Activated CD8-positive, alpha-beta memory T cell treated with anti-CD3 and anti-CD28 coated beads for 48 hours (primary cell): ENCODE data around the gene TAF15.

Experiments used
- DNase-seq, 3 experiments: peaks; one replicate each; pipeline ENCODE4 v3.0.0-alpha.2; 2020; ENCODE audit warnings: low read depth in 2 of 3, low spot score in 2 of 3

The TAF15 gene

GRCh38 chr17:35786941-35787432, 22.3 kb upstream of the TAF15 start:
- DNase-seq, result no peak

GRCh38 chr17:35788477-35789368, 20.6 kb upstream of the TAF15 start:
- no peak for DNase-seq

- no peak for DNase-seq
Measured at GRCh38 chr17:35790841-35791240, 18.4 kb upstream of the TAF15 start.

GRCh38 chr17:35791681-35792350, 17.5 kb upstream of the TAF15 start:
- DNase-seq, result no peak

GRCh38 chr17:35793257-35793656, 16.0 kb upstream of the TAF15 start:
- DNase-seq, result no peak

- peak in 1 of 3 experiments; percentile 25 for DNase-seq
Measured at GRCh38 chr17:35795007-35795870, 14.0 kb upstream of the TAF15 start, which contains the start of gene MMP28. TSS of gene MMP28 (minus strand) at chr17:35795641. CDS start at chr17:35795377, 264 bp downstream.

GRCh38 chr17:35795871-35796265, 13.4 kb upstream of the TAF15 start:
- DNase-seq, result no peak

- no peak for DNase-seq
Measured at GRCh38 chr17:35796942-35797341, 12.3 kb upstream of the TAF15 start.

- DNase-seq, result no peak
Measured at GRCh38 chr17:35797370-35797769, 11.9 kb upstream of the TAF15 start.

- no peak for DNase-seq
Measured at GRCh38 chr17:35797918-35798317, 11.4 kb upstream of the TAF15 start.

- no peak for DNase-seq
Measured at GRCh38 chr17:35799942-35800341, 9.3 kb upstream of the TAF15 start.

- no peak for DNase-seq
Measured at GRCh38 chr17:35801583-35802224, 7.6 kb upstream of the TAF15 start.

- DNase-seq, result no peak
Measured at GRCh38 chr17:35804658-35805192, 4.6 kb upstream of the TAF15 start.

- DNase-seq, result no peak
Measured at GRCh38 chr17:35807371-35808144, 1.7 kb upstream of the TAF15 start.

GRCh38 chr17:35808240-35808961, 883 bp upstream of the TAF15 start:
- DNase-seq, result no peak

GRCh38 chr17:35809855-35810461, 674 bp downstream of the TAF15 start:
- DNase-seq, result no peak

GRCh38 chr17:35811759-35812158, 2.5 kb downstream of the TAF15 start:
- DNase-seq, result no peak

GRCh38 chr17:35812456-35812855, 3.2 kb downstream of the TAF15 start:
- DNase-seq, result no peak

- no peak for DNase-seq
Measured at GRCh38 chr17:35816723-35817122, 7.4 kb downstream of the TAF15 start.
